ENCODE measurements around the gene RBP3.

- TF ChIP-seq, protein P1, sequence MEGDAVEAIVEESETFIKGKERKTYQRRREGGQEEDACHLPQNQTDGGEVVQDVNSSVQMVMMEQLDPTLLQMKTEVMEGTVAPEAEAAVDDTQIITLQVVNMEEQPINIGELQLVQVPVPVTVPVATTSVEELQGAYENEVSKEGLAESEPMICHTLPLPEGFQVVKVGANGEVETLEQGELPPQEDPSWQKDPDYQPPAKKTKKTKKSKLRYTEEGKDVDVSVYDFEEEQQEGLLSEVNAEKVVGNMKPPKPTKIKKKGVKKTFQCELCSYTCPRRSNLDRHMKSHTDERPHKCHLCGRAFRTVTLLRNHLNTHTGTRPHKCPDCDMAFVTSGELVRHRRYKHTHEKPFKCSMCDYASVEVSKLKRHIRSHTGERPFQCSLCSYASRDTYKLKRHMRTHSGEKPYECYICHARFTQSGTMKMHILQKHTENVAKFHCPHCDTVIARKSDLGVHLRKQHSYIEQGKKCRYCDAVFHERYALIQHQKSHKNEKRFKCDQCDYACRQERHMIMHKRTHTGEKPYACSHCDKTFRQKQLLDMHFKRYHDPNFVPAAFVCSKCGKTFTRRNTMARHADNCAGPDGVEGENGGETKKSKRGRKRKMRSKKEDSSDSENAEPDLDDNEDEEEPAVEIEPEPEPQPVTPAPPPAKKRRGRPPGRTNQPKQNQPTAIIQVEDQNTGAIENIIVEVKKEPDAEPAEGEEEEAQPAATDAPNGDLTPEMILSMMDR (conservative IDR thresholded peaks at IDR 0.05 in 1 of 2, IDR thresholded peaks at IDR 0.05 in 1 of 2; ENCODE audit: low read depth in 1 of 2, low read length in 2 of 2): peak; percentile 92 to 96
- no peak for TF ChIP-seq EZH2 (IDR thresholded peaks at IDR 0.05; ENCODE audit: low read length, missing control alignments)
Observed at GRCh38 chr10:47340608-47341170, 7.5 kb upstream of the RBP3 start.

All from fibroblast of lung (primary cell).